ENCODE results near the gene SHOX.

DNA sequence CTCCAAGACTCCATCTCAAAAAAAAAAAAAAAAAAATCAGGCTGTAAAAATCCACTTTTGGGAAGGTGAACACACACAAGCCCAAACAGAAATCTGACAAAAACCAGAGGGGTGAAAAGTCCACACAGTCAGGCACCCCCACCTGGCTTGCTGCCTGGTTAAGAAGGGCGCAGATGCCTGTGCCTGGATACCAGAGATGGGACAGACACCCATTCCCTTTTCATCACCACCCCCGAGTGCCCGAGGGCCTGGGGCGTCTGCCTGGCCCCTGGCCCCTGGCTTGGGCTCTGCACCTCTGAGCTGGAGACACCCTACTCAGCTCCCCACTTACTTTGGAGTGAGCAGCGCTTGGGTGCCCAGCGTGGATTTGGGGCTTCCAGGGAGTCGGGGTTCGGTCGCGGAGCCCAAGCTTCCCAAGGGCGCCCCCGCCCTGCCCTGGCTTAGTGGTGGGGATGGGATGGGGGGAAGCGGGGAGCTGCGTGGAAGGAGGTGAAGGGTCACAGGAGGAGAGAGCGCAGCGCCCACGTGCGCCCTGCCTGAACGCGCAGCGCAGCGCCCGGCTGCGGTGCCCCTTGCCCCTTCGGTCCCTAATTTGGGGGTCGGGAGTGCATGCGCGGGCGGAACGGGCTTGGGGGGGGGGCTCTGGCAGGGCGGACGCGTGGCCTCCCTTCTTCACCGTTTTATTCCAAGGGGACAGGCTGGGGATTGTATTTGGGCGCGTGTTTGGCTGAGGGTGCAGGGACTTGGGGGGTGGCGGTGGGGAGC is 11.3 kb downstream of the SHOX start:
- no peak for TF ChIP-seq CTCF (IDR thresholded peaks at IDR 0.05)
- peak; percentile 95 for TF ChIP-seq EZH2phosphoT487 (IDR thresholded peaks at IDR 0.05)
- peak; percentile 95 for TF ChIP-seq EZH2 (IDR thresholded peaks at IDR 0.05)

All from neural progenitor cell (in vitro differentiated cells).